Liver (tissue), 3 donors: ENCODE measurements around the gene RBPJ.

Source experiments
- RAD21 ChIP-seq, 2 donors: IDR thresholded peaks; 2 replicates each; pipeline ENCODE4 v1.6.1; 2016; ENCODE audit warnings: antibody characterized with exemption in 2 of 2, mild to moderate bottlenecking in 2 of 2
- SP1 ChIP-seq: IDR thresholded peaks from 2 replicates; pipeline ENCODE4 v1.6.1; 2018; ENCODE audit warnings: antibody characterized with exemption, mild to moderate bottlenecking
- TAF1 ChIP-seq: conservative IDR thresholded peaks from 2 replicates; pipeline ENCODE4 v1.6.1; 2016; ENCODE audit warnings: antibody characterized with exemption, mild to moderate bottlenecking
- TF ChIP-seq, protein P1 (sequence below): fragments of 150-350 bp; IDR thresholded peaks from 2 replicates; pipeline ENCODE4 v1.5.1; 2017; ENCODE audit warnings: improper control_type of control experiment, low read depth, low read length; ENCODE audit not compliant: missing input control
- TF ChIP-seq, protein P2 (sequence below): IDR thresholded peaks from 2 replicates; pipeline ENCODE4 v1.6.1; 2016; ENCODE audit warnings: antibody characterized with exemption
- TF ChIP-seq, protein P3 (sequence below): IDR thresholded peaks from 2 replicates; pipeline ENCODE4 v1.6.1; 2016; ENCODE audit warnings: antibody characterized with exemption
- donor health status: healthy.
- donor health status: healthy.

DNA sequence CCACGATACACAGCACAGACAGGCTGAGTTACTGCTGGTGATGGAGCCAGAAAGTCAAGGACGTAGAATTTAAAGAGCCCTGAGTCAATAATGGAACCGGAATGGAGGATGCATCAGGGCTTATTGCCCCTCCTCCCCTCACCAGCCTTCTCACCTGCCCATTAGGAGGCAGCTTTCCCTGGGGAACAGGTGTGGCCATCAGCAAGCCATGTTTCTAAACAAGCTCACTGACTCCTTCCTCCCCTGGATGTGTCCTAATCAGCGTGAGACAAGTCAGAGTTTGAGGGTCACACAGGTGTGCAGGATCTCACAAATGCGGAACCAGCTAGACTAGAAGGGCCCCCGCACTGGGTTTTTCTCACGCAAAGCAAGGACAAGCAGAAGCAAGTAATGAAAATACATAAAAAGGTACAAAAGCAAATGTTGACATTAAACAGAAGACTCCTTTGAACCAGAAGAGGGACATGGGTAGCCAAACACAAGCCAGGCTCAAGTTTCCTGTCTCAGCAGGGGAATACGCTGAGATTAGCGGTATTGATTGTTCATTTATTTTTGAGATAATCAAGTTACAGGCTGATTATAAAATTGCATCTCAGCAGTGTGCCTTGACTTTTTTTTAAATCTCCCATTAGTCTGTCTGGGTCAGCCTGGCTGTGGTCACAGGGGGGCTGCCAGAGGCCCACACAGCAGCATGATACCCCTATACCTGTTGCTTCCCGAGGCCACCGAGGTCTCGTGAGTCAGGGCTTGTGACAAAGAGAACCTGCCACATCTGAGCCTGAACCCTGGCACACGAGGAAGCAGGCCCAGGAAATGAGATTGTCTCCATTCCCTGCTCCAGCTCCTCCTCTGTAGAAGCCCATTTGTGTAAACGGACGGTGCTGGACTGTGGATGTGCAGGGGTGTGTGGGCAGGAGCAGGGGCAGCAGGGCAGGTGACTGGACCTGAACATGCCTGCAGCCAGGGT, 132.0 kb downstream of the RBPJ start:
- TF ChIP-seq, protein P1, sequence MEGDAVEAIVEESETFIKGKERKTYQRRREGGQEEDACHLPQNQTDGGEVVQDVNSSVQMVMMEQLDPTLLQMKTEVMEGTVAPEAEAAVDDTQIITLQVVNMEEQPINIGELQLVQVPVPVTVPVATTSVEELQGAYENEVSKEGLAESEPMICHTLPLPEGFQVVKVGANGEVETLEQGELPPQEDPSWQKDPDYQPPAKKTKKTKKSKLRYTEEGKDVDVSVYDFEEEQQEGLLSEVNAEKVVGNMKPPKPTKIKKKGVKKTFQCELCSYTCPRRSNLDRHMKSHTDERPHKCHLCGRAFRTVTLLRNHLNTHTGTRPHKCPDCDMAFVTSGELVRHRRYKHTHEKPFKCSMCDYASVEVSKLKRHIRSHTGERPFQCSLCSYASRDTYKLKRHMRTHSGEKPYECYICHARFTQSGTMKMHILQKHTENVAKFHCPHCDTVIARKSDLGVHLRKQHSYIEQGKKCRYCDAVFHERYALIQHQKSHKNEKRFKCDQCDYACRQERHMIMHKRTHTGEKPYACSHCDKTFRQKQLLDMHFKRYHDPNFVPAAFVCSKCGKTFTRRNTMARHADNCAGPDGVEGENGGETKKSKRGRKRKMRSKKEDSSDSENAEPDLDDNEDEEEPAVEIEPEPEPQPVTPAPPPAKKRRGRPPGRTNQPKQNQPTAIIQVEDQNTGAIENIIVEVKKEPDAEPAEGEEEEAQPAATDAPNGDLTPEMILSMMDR = no peak
- no peak for TF ChIP-seq RAD21 (IDR thresholded peaks at IDR 0.05)
- TF ChIP-seq, protein P2, sequence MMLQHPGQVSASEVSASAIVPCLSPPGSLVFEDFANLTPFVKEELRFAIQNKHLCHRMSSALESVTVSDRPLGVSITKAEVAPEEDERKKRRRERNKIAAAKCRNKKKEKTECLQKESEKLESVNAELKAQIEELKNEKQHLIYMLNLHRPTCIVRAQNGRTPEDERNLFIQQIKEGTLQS = no peak
- TF ChIP-seq TAF1 = no peak
- TF ChIP-seq, protein P3, sequence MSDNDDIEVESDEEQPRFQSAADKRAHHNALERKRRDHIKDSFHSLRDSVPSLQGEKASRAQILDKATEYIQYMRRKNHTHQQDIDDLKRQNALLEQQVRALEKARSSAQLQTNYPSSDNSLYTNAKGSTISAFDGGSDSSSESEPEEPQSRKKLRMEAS = no peak
- TF ChIP-seq SP1 = no peak
